HepG2 (cell line): Measurements from ENCODE around the gene ZNF629. TPM values are rescaled to one million over a fixed set of nuclear protein-coding genes. Genes with fewer than 3 reads are reported as not detected.

ENCODE experiments used
- ATF1 ChIP-seq: IDR thresholded peaks from 2 replicates; pipeline ENCODE4 v1.6.1; 2016; ENCODE audit warnings: mild to moderate bottlenecking, control low read depth
- GZF1 ChIP-seq: sonication (generic); formaldehyde crosslinking; IDR thresholded peaks from 2 replicates; pipeline ENCODE4 v1.5.1; 2020; ENCODE audit warnings: mild to moderate bottlenecking, missing genetic modification reagents
- HMG20A ChIP-seq: IDR thresholded peaks from 2 replicates; pipeline ENCODE4 v1.6.1; 2016; ENCODE audit warnings: borderline replicate concordance
- LBX2 ChIP-seq: sonication (generic); formaldehyde crosslinking; IDR thresholded peaks from 2 replicates; pipeline ENCODE4 v1.5.0; 2020; ENCODE audit warnings: missing genetic modification reagents, mild to moderate bottlenecking, borderline replicate concordance
- LCORL ChIP-seq, 2 experiments: fragments of 450-650 bp in 1 of 2; sonication (generic) in 1 of 2; formaldehyde crosslinking in 1 of 2; IDR thresholded peaks; 2 replicates each; pipeline versions ENCODE4 v1.5.0 to v1.6.1; 2017 to 2020; ENCODE audit warnings: antibody characterized with exemption in 1 of 2, missing genetic modification reagents in 1 of 2
- NFAT5 ChIP-seq: sonication (generic); formaldehyde crosslinking; IDR thresholded peaks from 2 replicates; pipeline ENCODE4 v1.4.0; 2020; ENCODE audit warnings: missing genetic modification reagents
- NFATC3 ChIP-seq: sonication (generic); formaldehyde crosslinking; IDR thresholded peaks from 2 replicates; pipeline ENCODE4 v1.5.1; 2020; ENCODE audit warnings: mild to moderate bottlenecking, missing genetic modification reagents
- SAFB2 ChIP-seq: sonication (generic); formaldehyde crosslinking; IDR thresholded peaks from 2 replicates; pipeline ENCODE4 v1.5.1; 2020; ENCODE audit warnings: missing genetic modification reagents, low read depth, mild to moderate bottlenecking, borderline replicate concordance
- TFE3 ChIP-seq: IDR thresholded peaks from 2 replicates; pipeline ENCODE4 v1.6.1; 2016
- THAP11 ChIP-seq: IDR thresholded peaks from 2 replicates; pipeline ENCODE4 v1.6.1; 2016; ENCODE audit warnings: missing biosample characterization, missing genetic modification reagents
- ZNF354B ChIP-seq: sonication (generic); formaldehyde crosslinking; IDR thresholded peaks from 2 replicates; pipeline ENCODE4 v1.8.0; 2022; ENCODE audit warnings: mild to moderate bottlenecking, missing genetic modification reagents
- ZNF496 ChIP-seq: sonication (generic); formaldehyde crosslinking; IDR thresholded peaks from 2 replicates; pipeline ENCODE4 v1.8.1; 2023; ENCODE audit warnings: mild to moderate bottlenecking, moderate library complexity, missing genetic modification reagents; ENCODE audit not compliant: insufficient replicate concordance
- ZNF503 ChIP-seq: sonication (generic); formaldehyde crosslinking; IDR thresholded peaks from 2 replicates; pipeline ENCODE4 v1.4.0; 2020; ENCODE audit warnings: missing genetic modification reagents
- ZNF772 ChIP-seq: sonication (generic); formaldehyde crosslinking; IDR thresholded peaks from 2 replicates; pipeline ENCODE4 v1.5.0; 2020; ENCODE audit warnings: mild to moderate bottlenecking, missing genetic modification reagents
- ZNF781 ChIP-seq: sonication (generic); formaldehyde crosslinking; IDR thresholded peaks from 2 replicates; pipeline ENCODE4 v1.5.1; 2020; ENCODE audit warnings: borderline replicate concordance, mild to moderate bottlenecking, missing genetic modification reagents; ENCODE audit errors: not compliant biosample characterization
- ZNF800 ChIP-seq: sonication (generic); formaldehyde crosslinking; IDR thresholded peaks from 2 replicates; pipeline ENCODE4 v1.4.0; 2020; ENCODE audit warnings: missing genetic modification reagents
- polyA plus RNA-seq, 8 experiments: library from polyadenylated mRNA; depleted of rRNA in 3 of 8; stranded (reverse) in 7 of 8; unstranded in 1 of 8; fragments of >200 nt; fragmentation: Illumina TruSeq in 4 of 8; extraction: Trizol in 4 of 8; gene quantifications; 2 replicates each; pipeline versions ENCODE4 v1.2.1 to v1.2.3, GENCODE V29; 2011 to 2016; ENCODE audit warnings: low read depth in 4 of 8, missing spikeins in 1 of 8, mixed read lengths in 1 of 8; ENCODE audit not compliant: insufficient read depth in 1 of 8
- total RNA-seq, 5 experiments: library from RNA; depleted of rRNA; stranded (reverse); fragments of >200 nt; fragmentation: Illumina TruSeq; extraction: Trizol; gene quantifications; 2 replicates each; pipeline ENCODE4 v1.2.3, GENCODE V29; 2016; ENCODE audit warnings: low read depth in 1 of 5

Gene ZNF629
- total and polyA plus RNA-seq, 2 of the 13 experiments (the other 11 are each of a cell fraction or from before 2014, with no cell fraction given) = 6.1 to 16.5 TPM

GRCh38 chr16:30761928-30762902 is 24.8 kb downstream of the ZNF629 start, which contains the start of the genes CFAP119 and RNF40 (continued):
- TF ChIP-seq NFAT5 (CRISPR knock-in tag) = peak; percentile 74
- TF ChIP-seq LCORL (IDR thresholded peaks at IDR 0.05) = no peak
- no peak; the same call in none of the 2 replicates for TF ChIP-seq LCORL (CRISPR knock-in tag; IDR thresholded peaks at IDR 0.05)
- TF ChIP-seq ZNF800 = peak; percentile 26; the same call in 1 of the 2 replicates
- TF ChIP-seq NFATC3 (CRISPR knock-in tag) = no peak
- 0 out of 2 replicates have a peak, but pooled peaks have one; percentile 52 for TF ChIP-seq TFE3 (CRISPR knock-in tag)
- peak; percentile 42 for TF ChIP-seq ZNF781 (CRISPR knock-in tag)
- TF ChIP-seq ZNF354B (CRISPR knock-in tag) = peak; percentile 83; the same call in 1 of the 2 replicates
- TF ChIP-seq LBX2 = no peak
- no peak for TF ChIP-seq ZNF503 (CRISPR knock-in tag)
- TF ChIP-seq HMG20A = no peak
- TF ChIP-seq ATF1 (CRISPR knock-in tag) = peak; percentile 91
- no peak for TF ChIP-seq ZNF496 (CRISPR knock-in tag)
- peak; percentile 51; the same call in 1 of the 2 replicates for TF ChIP-seq ZNF772 (CRISPR knock-in tag)
- TF ChIP-seq THAP11 (CRISPR knock-in tag) = peak; percentile 93
- peak; percentile 79; the same call in 1 of the 2 replicates for TF ChIP-seq SAFB2 (CRISPR knock-in tag)
- no peak for TF ChIP-seq GZF1 (CRISPR knock-in tag)
